Trophoblast cell (in vitro differentiated cells and primary cell): ENCODE measurements around the gene SSBP3.
"Not testable (repeated sequence)": the region's sequence is repeated elsewhere in the genome, so short reads cannot be mapped to it uniquely, and the experiment has no call there.

Experiments used
- DNase-seq, 2 donors: peaks; one replicate each; pipeline ENCODE4 v3.0.0-alpha.2; 2016
- H2AFZ ChIP-seq: 2 replicates; pipeline ENCODE4 v1.6.1; 2013; ENCODE audit warnings: low read length, moderate library complexity, mild to moderate bottlenecking; ENCODE audit not compliant: insufficient read depth, poor library complexity
- H2AK5ac ChIP-seq: 2 replicates; pipeline ENCODE4 v1.6.1; 2013; ENCODE audit warnings: mild to moderate bottlenecking, low read length
- H2BK120ac ChIP-seq: 2 replicates; pipeline ENCODE4 v1.6.1; 2013; ENCODE audit warnings: low read length, mild to moderate bottlenecking, moderate library complexity; ENCODE audit not compliant: insufficient read depth, poor library complexity
- H2BK12ac ChIP-seq: 2 replicates; pipeline ENCODE4 v1.6.1; 2013; ENCODE audit warnings: mild to moderate bottlenecking, low read length, moderate library complexity
- H2BK5ac ChIP-seq: 2 replicates; pipeline ENCODE4 v1.6.1; 2013; ENCODE audit warnings: low read length, low read depth, moderate library complexity, mild to moderate bottlenecking; ENCODE audit not compliant: poor library complexity
- H3K14ac ChIP-seq: 2 replicates; pipeline ENCODE4 v1.6.1; 2013; ENCODE audit warnings: mild to moderate bottlenecking, low read length
- H3K18ac ChIP-seq: 2 replicates; pipeline ENCODE4 v1.6.1; 2013; ENCODE audit warnings: mild to moderate bottlenecking, low read length
- H3K23ac ChIP-seq: 2 replicates; pipeline ENCODE4 v1.6.1; 2013; ENCODE audit warnings: low read length
- H3K27ac ChIP-seq: 2 replicates; pipeline ENCODE4 v1.5.1; 2013; ENCODE audit warnings: low read depth, mild to moderate bottlenecking, inconsistent platforms, low read length, moderate library complexity
- H3K27me3 ChIP-seq: 2 replicates; pipeline ENCODE4 v1.6.1; 2013; ENCODE audit warnings: inconsistent platforms, mild to moderate bottlenecking, low read length, moderate library complexity; ENCODE audit not compliant: insufficient read depth
- H3K36me3 ChIP-seq, 2 experiments: 1 replicate in 1 of 2; 2 replicates in 1 of 2; pipeline ENCODE4 v1.6.1; 2013; ENCODE audit warnings: low read length in 2 of 2, mild to moderate bottlenecking in 2 of 2, moderate library complexity in 1 of 2; ENCODE audit not compliant: insufficient read depth in 2 of 2, control insufficient read depth in 1 of 2
- H3K4ac ChIP-seq: 2 replicates; pipeline ENCODE4 v1.6.1; 2013; ENCODE audit warnings: low read depth, mild to moderate bottlenecking, low read length, moderate library complexity
- H3K4me1 ChIP-seq, 2 experiments: 1 replicate in 1 of 2; 2 replicates in 1 of 2; pipeline ENCODE4 v1.6.1; 2013; ENCODE audit warnings: low read length in 2 of 2, mild to moderate bottlenecking in 2 of 2, moderate library complexity in 1 of 2; ENCODE audit not compliant: insufficient read depth in 2 of 2, control insufficient read depth in 1 of 2
- H3K4me2 ChIP-seq: 2 replicates; pipeline ENCODE4 v1.6.1; 2013; ENCODE audit warnings: inconsistent platforms, mild to moderate bottlenecking, low read length, moderate library complexity
- H3K4me3 ChIP-seq: 2 replicates; pipeline ENCODE4 v1.5.1; 2013; ENCODE audit warnings: mild to moderate bottlenecking, low read depth, low read length, inconsistent platforms
- H3K79me1 ChIP-seq: one replicate; pipeline ENCODE4 v1.6.1; 2013; ENCODE audit warnings: low read length
- H3K79me2 ChIP-seq: 2 replicates; pipeline ENCODE4 v1.6.1; 2013; ENCODE audit warnings: low read length, mild to moderate bottlenecking; ENCODE audit not compliant: control insufficient read depth, insufficient read depth, poor library complexity
- H3K9ac ChIP-seq: 2 replicates; pipeline ENCODE4 v1.6.1; 2013; ENCODE audit warnings: mild to moderate bottlenecking, low read length
- H3K9me3 ChIP-seq: 2 replicates; pipeline ENCODE4 v1.6.1; 2013; ENCODE audit warnings: low read depth, mild to moderate bottlenecking, control low read depth, inconsistent platforms, low read length; ENCODE audit not compliant: insufficient read depth
- H4K12ac ChIP-seq: 2 replicates; pipeline ENCODE4 v1.6.1; 2013; ENCODE audit warnings: low read depth, mild to moderate bottlenecking, low read length, moderate library complexity
- H4K8ac ChIP-seq: 2 replicates; pipeline ENCODE4 v1.6.1; 2013; ENCODE audit warnings: low read depth, mild to moderate bottlenecking, low read length, moderate library complexity
- H4K91ac ChIP-seq: one replicate; pipeline ENCODE4 v1.6.1; 2013; ENCODE audit warnings: low read depth, mild to moderate bottlenecking, low read length, moderate library complexity
- WGBS: extraction: QIAGEN DNeasy Blood & Tissue Kit; methylation state at CpG from one replicate; pipeline ENCODE4 v1.1.7; 2013; ENCODE audit warnings: missing lambda C conversion rate; ENCODE audit not compliant: insufficient read length, insufficient coverage; ENCODE audit errors: extremely low coverage; 5-methylcytosine and 5-hydroxymethylcytosine counted together

SSBP3 gene

GRCh38 chr1:54425152-54425584 is 19.0 kb upstream of the SSBP3 start:
- H2BK5ac ChIP-seq, result no peak overlapping the region
- no CpG with 5 or more reads among the region's 9 CpGs for WGBS
- no peaks in the 10 kb centered on the region for H3K79me1 ChIP-seq
- H3K27me3 ChIP-seq, result no peaks in the 10 kb centered on the region
- H3K36me3 ChIP-seq, result no peaks in the 10 kb centered on the region
- H3K18ac ChIP-seq, result no peak overlapping the region
- H3K9ac ChIP-seq, result no peak overlapping the region
- no peaks in the 10 kb centered on the region for H3K9me3 ChIP-seq
- DNase-seq, result no peak
- H3K4me2 ChIP-seq, result no peak overlapping the region
- H2BK120ac ChIP-seq, result no peak overlapping the region
- H3K4ac ChIP-seq, result no peak overlapping the region
- no peak overlapping the region for H2BK12ac ChIP-seq
- H3K14ac ChIP-seq, result no peak overlapping the region
- H3K23ac ChIP-seq, result no peak overlapping the region
- no peak overlapping the region for H3K4me3 ChIP-seq
- H4K91ac ChIP-seq, result no peak overlapping the region
- H2AK5ac ChIP-seq, result no peak overlapping the region
- no peak overlapping the region for H3K27ac ChIP-seq
- no peak overlapping the region for H4K12ac ChIP-seq
- H3K79me2 ChIP-seq, result no peaks in the 10 kb centered on the region
- peaks cover 11 to 14% of the 10 kb centered on the region in 2 experiments for H3K4me1 ChIP-seq
- H4K8ac ChIP-seq, result no peak overlapping the region
- H2AFZ ChIP-seq, result no peak overlapping the region

GRCh38 chr1:54424398-54424797 is 18.2 kb upstream of the SSBP3 start:
- no peak overlapping the region for H4K8ac ChIP-seq
- no peaks in the 10 kb centered on the region for H3K79me2 ChIP-seq
- H2BK120ac ChIP-seq, result no peak overlapping the region
- H2BK12ac ChIP-seq, result no peak overlapping the region
- no peak overlapping the region for H3K4me2 ChIP-seq
- H4K12ac ChIP-seq, result no peak overlapping the region
- H3K14ac ChIP-seq, result no peak overlapping the region
- no peak overlapping the region for H3K4me3 ChIP-seq
- H3K9ac ChIP-seq, result no peak overlapping the region
- H3K4ac ChIP-seq, result no peak overlapping the region
- no peak for DNase-seq
- H3K79me1 ChIP-seq, result no peaks in the 10 kb centered on the region
- no peak overlapping the region for H2AK5ac ChIP-seq
- no peaks in the 10 kb centered on the region for H3K27me3 ChIP-seq
- H3K4me1 ChIP-seq, result peaks cover 7 to 9% of the 10 kb centered on the region in 2 experiments
- H3K18ac ChIP-seq, result no peak overlapping the region
- H3K9me3 ChIP-seq, result no peaks in the 10 kb centered on the region
- H4K91ac ChIP-seq, result no peak overlapping the region
- no peaks in the 10 kb centered on the region for H3K36me3 ChIP-seq
- no peak overlapping the region for H2AFZ ChIP-seq
- no CpG with 5 or more reads among the region's 2 CpGs for WGBS
- no peak overlapping the region for H2BK5ac ChIP-seq
- H3K23ac ChIP-seq, result no peak overlapping the region
- H3K27ac ChIP-seq, result no peak overlapping the region

GRCh38 chr1:54421101-54421504 is 14.9 kb upstream of the SSBP3 start:
- no peaks in the 10 kb centered on the region for H3K9me3 ChIP-seq
- no peaks in the 10 kb centered on the region for H3K27me3 ChIP-seq
- no peak overlapping the region for H2BK5ac ChIP-seq
- H4K8ac ChIP-seq, result no peak overlapping the region
- peaks cover 2 to 4% of the 10 kb centered on the region in 2 experiments for H3K4me1 ChIP-seq
- no peak overlapping the region for H2BK120ac ChIP-seq
- no peak overlapping the region for H3K9ac ChIP-seq
- no peak overlapping the region for H2AFZ ChIP-seq
- no peaks in the 10 kb centered on the region for H3K79me2 ChIP-seq
- DNase-seq, result no peak
- no peak overlapping the region for H3K23ac ChIP-seq
- WGBS, result no CpG with 5 or more reads among the region's 4 CpGs
- H3K14ac ChIP-seq, result no peak overlapping the region
- no peak overlapping the region for H3K27ac ChIP-seq
- no peaks in the 10 kb centered on the region for H3K79me1 ChIP-seq
- H3K18ac ChIP-seq, result no peak overlapping the region
- H4K12ac ChIP-seq, result no peak overlapping the region
- H3K36me3 ChIP-seq, result no peaks in the 10 kb centered on the region
- H4K91ac ChIP-seq, result no peak overlapping the region
- H3K4me3 ChIP-seq, result no peak overlapping the region
- H3K4me2 ChIP-seq, result no peak overlapping the region
- no peak overlapping the region for H3K4ac ChIP-seq
- no peak overlapping the region for H2BK12ac ChIP-seq
- H2AK5ac ChIP-seq, result no peak overlapping the region

GRCh38 chr1:54418598-54418997 is 12.4 kb upstream of the SSBP3 start:
- not testable (repeated sequence) for H3K27me3 ChIP-seq, H2BK12ac ChIP-seq, H3K4me3 ChIP-seq, H3K4me1 ChIP-seq, H2BK120ac ChIP-seq, H4K8ac ChIP-seq, H3K4ac ChIP-seq, H3K79me2 ChIP-seq, H2AFZ ChIP-seq, H3K79me1 ChIP-seq, H4K12ac ChIP-seq, H3K27ac ChIP-seq, H3K9ac ChIP-seq, H3K9me3 ChIP-seq, H3K14ac ChIP-seq, DNase-seq, H2BK5ac ChIP-seq, H3K23ac ChIP-seq, H2AK5ac ChIP-seq, H3K18ac ChIP-seq, H4K91ac ChIP-seq, H3K4me2 ChIP-seq, H3K36me3 ChIP-seq
- WGBS, result no CpG with 5 or more reads among the region's 6 CpGs
